Stimulated activated CD4-positive, alpha-beta T cell treated with anti-CD3 and anti-CD28 coated beads, Interleukin-4, amount 100 ng/mL, for 1 hour (primary cell): ENCODE measurements around the gene NRIP3.
"Not testable (repeated sequence)": the region's sequence is repeated elsewhere in the genome, so short reads cannot be mapped to it uniquely, and the experiment has no call there.

Source experiments
- DNase-seq: peaks from one replicate; pipeline ENCODE4 v3.0.0-alpha.2; 2020

NRIP3 gene

GRCh38 chr11:8967184-8967583 lies 36.6 kb downstream of the NRIP3 start:
- DNase-seq: no peak

- DNase-seq: peak; percentile 79
Observed at GRCh38 chr11:8964324-8965320, 39.2 kb downstream of the NRIP3 start, which contains the start of gene TMEM9B. TMEM9B (minus strand) TSS chr11:8964442; CDS start chr11:8964313, 129 bp downstream.

GRCh38 chr11:8963569-8964323 lies 40.1 kb downstream of the NRIP3 start:
- peak; percentile 78 for DNase-seq

GRCh38 chr11:8962841-8963240 lies 41.0 kb downstream of the NRIP3 start:
- DNase-seq: no peak

- DNase-seq: no peak
Observed at GRCh38 chr11:8961401-8961800, 42.4 kb downstream of the NRIP3 start.

GRCh38 chr11:8959546-8960166 lies 44.1 kb downstream of the NRIP3 start:
- no peak for DNase-seq

- DNase-seq: no peak
Observed at GRCh38 chr11:8956860-8957259, 46.9 kb downstream of the NRIP3 start.

GRCh38 chr11:8948886-8949285 lies 54.9 kb downstream of the NRIP3 start:
- DNase-seq: no peak

GRCh38 chr11:8947230-8947943 lies 56.4 kb downstream of the NRIP3 start:
- no peak for DNase-seq

- DNase-seq: no peak
Observed at GRCh38 chr11:8942518-8943066, 61.2 kb downstream of the NRIP3 start, which contains the start of gene ASCL3. ASCL3 (minus strand) TSS chr11:8943016; CDS start chr11:8938161, 4,855 bp downstream.

- no peak for DNase-seq
Observed at GRCh38 chr11:8941341-8942103, 62.3 kb downstream of the NRIP3 start.

- no peak for DNase-seq
Observed at GRCh38 chr11:8937659-8938058, 66.1 kb downstream of the NRIP3 start.

- DNase-seq: no peak
Observed at GRCh38 chr11:8937159-8937558, 66.6 kb downstream of the NRIP3 start.

- DNase-seq: not testable (repeated sequence)
Observed at GRCh38 chr11:8935789-8936188, 68.0 kb downstream of the NRIP3 start.

GRCh38 chr11:8934742-8935488 lies 68.9 kb downstream of the NRIP3 start:
- no peak for DNase-seq

- DNase-seq: no peak
Observed at GRCh38 chr11:8933931-8934330, 69.9 kb downstream of the NRIP3 start.

- no peak for DNase-seq
Observed at GRCh38 chr11:8932564-8933180, 71.1 kb downstream of the NRIP3 start, which contains the start of gene C11orf16. C11orf16 (minus strand) TSS chr11:8932947; CDS start chr11:8932308, 639 bp downstream.
